DND-41 (cell line): ENCODE results near the gene NDUFS5.

ENCODE experiments used
- EZH2 ChIP-seq: IDR thresholded peaks from 3 replicates; pipeline ENCODE4 v1.6.1; 2012; ENCODE audit warnings: borderline replicate concordance, low read depth, mild to moderate bottlenecking, moderate library complexity, low read length, inconsistent platforms; ENCODE audit not compliant: severe bottlenecking
- TF ChIP-seq, protein P1 (sequence below): IDR thresholded peaks from 2 replicates; pipeline ENCODE4 v1.5.1; 2012; ENCODE audit warnings: borderline replicate concordance, low read length, moderate library complexity, mild to moderate bottlenecking; ENCODE audit not compliant: poor library complexity, severe bottlenecking; ENCODE audit errors: extremely low read depth

DNA sequence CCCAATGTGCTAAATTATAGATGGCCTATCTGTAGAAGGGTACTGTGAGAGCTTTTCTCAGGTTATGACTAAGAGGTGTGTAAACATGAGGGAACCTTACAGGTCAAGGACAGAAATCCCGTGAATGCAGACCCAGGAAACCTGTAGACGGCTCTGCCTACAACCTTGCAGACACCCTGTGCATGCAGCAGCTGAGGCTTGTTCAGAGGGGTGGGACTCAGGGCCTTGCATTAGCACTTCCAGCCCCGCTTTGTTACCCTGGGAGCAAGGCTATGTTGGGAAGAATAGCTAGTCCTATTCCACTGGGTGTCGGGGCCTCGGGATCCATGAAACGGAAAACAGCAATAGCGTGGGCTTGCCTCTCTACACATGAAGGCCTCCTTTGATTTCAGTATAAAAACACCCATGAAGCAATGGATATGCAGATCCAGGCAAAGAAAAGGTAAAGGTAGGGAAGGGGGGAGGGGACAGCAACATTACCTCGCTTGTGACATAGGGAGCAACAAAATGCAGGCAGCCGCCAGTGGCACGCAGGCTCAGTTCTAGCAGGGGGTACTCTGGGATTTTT is 9.5 kb upstream of the NDUFS5 start:
- TF ChIP-seq, protein P1, sequence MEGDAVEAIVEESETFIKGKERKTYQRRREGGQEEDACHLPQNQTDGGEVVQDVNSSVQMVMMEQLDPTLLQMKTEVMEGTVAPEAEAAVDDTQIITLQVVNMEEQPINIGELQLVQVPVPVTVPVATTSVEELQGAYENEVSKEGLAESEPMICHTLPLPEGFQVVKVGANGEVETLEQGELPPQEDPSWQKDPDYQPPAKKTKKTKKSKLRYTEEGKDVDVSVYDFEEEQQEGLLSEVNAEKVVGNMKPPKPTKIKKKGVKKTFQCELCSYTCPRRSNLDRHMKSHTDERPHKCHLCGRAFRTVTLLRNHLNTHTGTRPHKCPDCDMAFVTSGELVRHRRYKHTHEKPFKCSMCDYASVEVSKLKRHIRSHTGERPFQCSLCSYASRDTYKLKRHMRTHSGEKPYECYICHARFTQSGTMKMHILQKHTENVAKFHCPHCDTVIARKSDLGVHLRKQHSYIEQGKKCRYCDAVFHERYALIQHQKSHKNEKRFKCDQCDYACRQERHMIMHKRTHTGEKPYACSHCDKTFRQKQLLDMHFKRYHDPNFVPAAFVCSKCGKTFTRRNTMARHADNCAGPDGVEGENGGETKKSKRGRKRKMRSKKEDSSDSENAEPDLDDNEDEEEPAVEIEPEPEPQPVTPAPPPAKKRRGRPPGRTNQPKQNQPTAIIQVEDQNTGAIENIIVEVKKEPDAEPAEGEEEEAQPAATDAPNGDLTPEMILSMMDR: no peak
- TF ChIP-seq EZH2: no peak
